K562 (cell line): Measurements from ENCODE around the gene LZTFL1. TPM values are rescaled to one million over a fixed set of nuclear protein-coding genes. Genes with fewer than 3 reads are reported as not detected.

Experiments used
- ATAC-seq: fragments of 200-7000 bp; cut with Tn5 transposase; 3 replicates; pipeline ENCODE4 v1.9.1; 2020; ENCODE audit warnings: moderate library complexity
- BruUV-seq: library from RNA; stranded (reverse); fragments of 400-500 nt; replicated peaks from 2 replicates; lab custom pipeline; 2021; lab: Mats Ljungman, UMichigan
- CTCF ChIA-PET: fragments of 300-600 bp; formaldehyde crosslinking; extraction: SDS; loops from one replicate; lab custom pipeline; 2021; ENCODE audit warnings: low intra/inter-chr PET ratio; lab: Yijun Ruan, JAX
- POLR2A ChIA-PET: fragments of 300-600, 350-650 bp; sonication (Branson Sonifier 250); formaldehyde crosslinking; extraction: SDS; loops from one replicate; lab custom pipeline; 2021; ENCODE audit warnings: antibody characterized with exemption, inconsistent platforms; lab: Yijun Ruan, JAX
- DNase-seq, 4 experiments: peaks; one replicate each; pipeline versions ENCODE4 v3.0.0 to v3.0.0-alpha.2; 2011 to 2018; ENCODE audit warnings: low spot score in 3 of 4, mixed read lengths in 3 of 4; ENCODE audit errors: extremely low read depth in 1 of 4
- FAIRE-seq: peaks from 2 replicates; lab custom pipeline; 2011; peaks lifted over from hg19 to GRCh38; lab: Jason Lieb, UNC
- H2AFZ ChIP-seq: 2 replicates; pipeline ENCODE4 v1.6.0; 2011; ENCODE audit warnings: low read depth, low read length, control low read depth, inconsistent platforms
- H3K27ac ChIP-seq: fragments of 200-600 bp; 3 replicates; pipeline ENCODE4 v1.8.0; 2011; ENCODE audit warnings: low read depth, mild to moderate bottlenecking, control low read depth, inconsistent platforms, low read length, moderate library complexity, mixed read lengths; ENCODE audit errors: extremely low read depth
- H3K27me3 ChIP-seq, 2 experiments: fragments of 300-600 bp in 1 of 2; 2 replicates in 1 of 2; 3 replicates in 1 of 2; pipeline versions ENCODE4 v1.6.0 to v1.8.0; 2011; ENCODE audit warnings: inconsistent platforms in 2 of 2, low read length in 2 of 2, mild to moderate bottlenecking in 1 of 2, mixed read lengths in 1 of 2, moderate library complexity in 1 of 2; ENCODE audit not compliant: control insufficient read depth in 2 of 2, insufficient read depth in 2 of 2
- H3K36me3 ChIP-seq: fragments of 300-600 bp; 3 replicates; pipeline ENCODE4 v1.8.0; 2011; ENCODE audit warnings: mild to moderate bottlenecking, low read length, inconsistent platforms; ENCODE audit not compliant: control insufficient read depth, insufficient read depth
- H3K4me1 ChIP-seq, 2 experiments: fragments of 200-600 bp in 1 of 2; replicated peaks in 1 of 2; 2 replicates in 1 of 2; 3 replicates in 1 of 2; pipeline versions ENCODE4 v1.5.1 to v1.8.0; 2011; ENCODE audit warnings: inconsistent platforms in 2 of 2, low read length in 2 of 2, mild to moderate bottlenecking in 1 of 2, mixed read lengths in 1 of 2, moderate library complexity in 1 of 2; ENCODE audit not compliant: control insufficient read depth in 2 of 2, insufficient read depth in 2 of 2
- H3K4me2 ChIP-seq: 2 replicates; pipeline ENCODE4 v1.6.1; 2011; ENCODE audit warnings: low read length, control low read depth, inconsistent platforms, mixed read lengths; ENCODE audit not compliant: insufficient read depth
- H3K4me3 ChIP-seq: fragments of 200-600 bp; sonication (generic), shearing (Covaris generic); 2 replicates; pipeline ENCODE4 v1.5.1; 2016; ENCODE audit warnings: control low read depth, inconsistent platforms
- H3K79me2 ChIP-seq: fragments of 200-600 bp; 3 replicates; pipeline ENCODE4 v1.8.0; 2011; ENCODE audit warnings: low read length, inconsistent platforms; ENCODE audit not compliant: control insufficient read depth, insufficient read depth
- H3K9ac ChIP-seq, 2 experiments: 2 replicates each; pipeline versions ENCODE4 v1.6.0 to v1.6.1; 2011; ENCODE audit warnings: low read depth in 2 of 2, low read length in 2 of 2, control low read depth in 1 of 2, inconsistent platforms in 1 of 2, mild to moderate bottlenecking in 1 of 2, mixed read lengths in 1 of 2; ENCODE audit not compliant: insufficient read depth in 1 of 2
- H3K9me1 ChIP-seq: one replicate; pipeline ENCODE4 v1.6.0; 2011; ENCODE audit warnings: inconsistent platforms, mild to moderate bottlenecking, low read length, moderate library complexity; ENCODE audit not compliant: control insufficient read depth, insufficient read depth
- H3K9me3 ChIP-seq: replicated peaks from 2 replicates; pipeline ENCODE4 v1.5.1; 2011; ENCODE audit warnings: low read depth, low read length, inconsistent platforms; ENCODE audit not compliant: control insufficient read depth, insufficient read depth
- H4K20me1 ChIP-seq: replicated peaks from 2 replicates; pipeline ENCODE4 v1.6.1; 2011; ENCODE audit warnings: low read length, inconsistent platforms, mixed read lengths; ENCODE audit not compliant: control insufficient read depth, insufficient read depth
- FOXJ3 ChIP-seq: sonication (generic); formaldehyde crosslinking; IDR thresholded peaks from 2 replicates; pipeline ENCODE4 v1.4.0; 2020; ENCODE audit warnings: mild to moderate bottlenecking, missing genetic modification reagents
- HDAC2 ChIP-seq: fragments of 450-650 bp; IDR thresholded peaks from 2 replicates; pipeline ENCODE4 v1.6.1; 2016; ENCODE audit warnings: mild to moderate bottlenecking
- HOXB6 ChIP-seq: fragments of 250-450 bp; sonication (Bioruptor Pico); IDR thresholded peaks from 2 replicates; pipeline ENCODE4 v1.5.1; 2022; ENCODE audit warnings: mild to moderate bottlenecking, borderline replicate concordance
- JUNB ChIP-seq: fragments of 450-650 bp; formaldehyde crosslinking; conservative IDR thresholded peaks from 2 replicates; pipeline ENCODE4 v1.4.0; 2020; ENCODE audit warnings: mild to moderate bottlenecking
- NR4A1 ChIP-seq, 2 experiments: fragments of 250-450 bp in 1 of 2; fragments of 450-650 bp in 1 of 2; sonication (Bioruptor Pico) in 1 of 2; IDR thresholded peaks; 2 replicates each; pipeline versions ENCODE4 v1.4.0 to v1.6.1; 2016 to 2020; ENCODE audit warnings: mild to moderate bottlenecking in 2 of 2, missing compliant biosample characterization in 1 of 2, missing genetic modification characterization in 1 of 2, moderate library complexity in 1 of 2
- TBL1XR1 ChIP-seq, 2 experiments: IDR thresholded peaks; 2 replicates each; pipeline ENCODE4 v1.6.1; 2012; ENCODE audit warnings: improper control_type of control experiment in 2 of 2, low read length in 2 of 2, mild to moderate bottlenecking in 1 of 2
- ZFP36 ChIP-seq: fragments of 150-350 bp; IDR thresholded peaks from 2 replicates; pipeline ENCODE4 v1.6.1; 2018; ENCODE audit warnings: low read length, low read depth; ENCODE audit not compliant: partially characterized antibody
- ZNF75A ChIP-seq: fragments of 450-650 bp; formaldehyde crosslinking; IDR thresholded peaks from 2 replicates; pipeline ENCODE4 v1.4.0; 2020; ENCODE audit warnings: mild to moderate bottlenecking
- WGBS: fragments of 100-300 bp; shearing (Covaris generic); methylation state at CpG from one replicate; pipeline ENCODE4 v1.1.6; 2016; ENCODE audit warnings: low coverage, mixed read lengths; ENCODE audit not compliant: insufficient coverage; ENCODE audit errors: missing lambda C conversion rate; 5-methylcytosine and 5-hydroxymethylcytosine counted together
- in situ Hi-C: fragments of 300-500 bp; cut with MboI; formaldehyde crosslinking; loops from 4 replicates; pipeline ENCODE4 v1.15.0; 2018; ENCODE audit warnings: inconsistent platforms, mixed read lengths
- intact Hi-C: fragments of 100-400 bp; cut with micrococcal nuclease; formaldehyde crosslinking; loops from 2 replicates; pipeline ENCODE4 v1.14.2; 2022
- polyA plus RNA-seq, 8 experiments: library from polyadenylated mRNA; depleted of rRNA in 4 of 8; stranded (reverse) in 5 of 8; unstranded in 3 of 8; fragments of >200 nt; fragmentation: Nextera tagmentation in 2 of 8; fragmentation: Illumina TruSeq in 1 of 8; extraction: Ambion mirVana in 2 of 8; extraction: Trizol in 1 of 8; gene quantifications; 2 replicates each; pipeline versions ENCODE4 v1.2.1 to v1.2.3, GENCODE V29; 2011 to 2014; ENCODE audit warnings: inconsistent platforms in 1 of 8, missing spikeins in 1 of 8
- total RNA-seq, 7 experiments: library from RNA; depleted of rRNA in 6 of 7; stranded (reverse); fragments of >200 nt in 6 of 7; fragmentation: Illumina TruSeq in 2 of 7; extraction: Trizol in 2 of 7; gene quantifications; 2 replicates each; pipeline versions ENCODE4 v1.2.1 to v1.2.3, GENCODE V29; 2011 to 2021; ENCODE audit warnings: low replicate concordance in 1 of 7

The LZTFL1 gene
- total and polyA plus RNA-seq, 9 of the 15 experiments (the other 6 are each of a cell fraction or from before 2014, with no cell fraction given): 10.7 to 33.7 (median 15.3) TPM

- TF ChIP-seq ZFP36 (no peak), JUNB (CRISPR knock-in tag) (no peak), ZNF75A (no peak), FOXJ3 (CRISPR knock-in tag) (no peak), HOXB6 (CRISPR knock-in tag) (no peak), TBL1XR1 (IDR thresholded peaks at IDR 0.05; ENCODE audit: low read length in 2 of 2) (no peak)
Observed at GRCh38 chr3:45844616-45845015, 2.7 kb upstream of the LZTFL1 start (continued).

GRCh38 chr3:45842851-45843625, 1.1 kb upstream of the LZTFL1 start:
- BruUV-seq: no TSS peak
- Histone ChIP-seq H4K20me1 (no peaks in the 10 kb centered on the region), H3K9ac (no peak overlapping the region), H3K36me3 (no peaks in the 10 kb centered on the region), H3K9me1 (no peaks in the 10 kb centered on the region), H3K9me3 (no peaks in the 10 kb centered on the region; the same call in 1 of the 2 replicates), H3K79me2 (no peaks in the 10 kb centered on the region), H3K4me1 (peaks cover 0 to 10% of the 10 kb centered on the region in 2 experiments; a peak in 3 of 5 replicates), H3K4me2 (no peak overlapping the region), H3K27ac (no peak overlapping the region), H2AFZ (no peak overlapping the region), H3K27me3 (peaks cover 0 to 4% of the 10 kb centered on the region in 2 experiments; a peak in 2 of 5 replicates), H3K4me3 (no peak overlapping the region)
- POLR2A ChIA-PET: interaction anchor here (0.6 to 2.6 kb wide), 4 partner anchors 8 to 1912 kb away, joined by 3 to 10 read pairs (median 4); no protein-coding TSS in a partner anchor
- intact Hi-C loops: no loop called here
- TF ChIP-seq NR4A1 (CRISPR knock-in tag; IDR thresholded peaks at IDR 0.05) (0 out of 2 replicates have a peak, but pooled peaks have one; percentile 23), NR4A1 (tag; IDR thresholded peaks at IDR 0.05) (no peak), HDAC2 (no peak)
- CTCF ChIA-PET: no interaction called here
- no peak for ATAC-seq
- no peak for DNase-seq
- in situ Hi-C loops: no loop called here
- FAIRE-seq: no peak
- WGBS: 10% methylated on average over 9 of the region's 9 CpGs
